Osteocyte (in vitro differentiated cells): ENCODE results near the gene SPP2. TPM values are rescaled to one million over a fixed set of nuclear protein-coding genes. Genes with fewer than 3 reads are reported as not detected.

Experiments
- DNase-seq: peaks from one replicate; pipeline ENCODE4 v3.0.0; 2021; ENCODE audit warnings: mixed read lengths; ENCODE audit not compliant: unreplicated experiment; ENCODE audit errors: extremely low spot score
- H3K27ac Mint-ChIP-seq: one replicate; pipeline ENCODE4 v1.8.0; 2021; ENCODE audit warnings: mild to moderate bottlenecking, mixed read lengths; ENCODE audit not compliant: unreplicated experiment
- H3K27me3 Mint-ChIP-seq: one replicate; pipeline ENCODE4 v1.8.0; 2021; ENCODE audit warnings: mixed read lengths; ENCODE audit not compliant: unreplicated experiment
- H3K36me3 Mint-ChIP-seq: one replicate; pipeline ENCODE4 v1.8.0; 2021; ENCODE audit warnings: mixed read lengths; ENCODE audit not compliant: unreplicated experiment
- H3K4me1 Mint-ChIP-seq: one replicate; pipeline ENCODE4 v1.8.0; 2021; ENCODE audit warnings: mixed read lengths; ENCODE audit not compliant: unreplicated experiment
- H3K4me3 Mint-ChIP-seq: one replicate; pipeline ENCODE4 v1.8.0; 2021; ENCODE audit warnings: mild to moderate bottlenecking, moderate library complexity, mixed read lengths; ENCODE audit not compliant: unreplicated experiment
- H3K9me3 Mint-ChIP-seq: one replicate; pipeline ENCODE4 v1.8.0; 2021; ENCODE audit warnings: mixed read lengths; ENCODE audit not compliant: unreplicated experiment
- total RNA-seq: library from RNA; stranded (reverse); gene quantifications from 2 replicates; pipeline ENCODE4 v1.2.1, GENCODE V29; 2021
- TF ChIP-seq, protein P1 (sequence below): fragments of 200-600 bp; sonication (generic); IDR thresholded peaks from 2 replicates; pipeline ENCODE4 v1.5.0; 2021; ENCODE audit warnings: antibody characterized with exemption, mild to moderate bottlenecking, moderate library complexity

Gene SPP2
- total RNA-seq, 1 donor from 2014 or later, result not detected

DNA sequence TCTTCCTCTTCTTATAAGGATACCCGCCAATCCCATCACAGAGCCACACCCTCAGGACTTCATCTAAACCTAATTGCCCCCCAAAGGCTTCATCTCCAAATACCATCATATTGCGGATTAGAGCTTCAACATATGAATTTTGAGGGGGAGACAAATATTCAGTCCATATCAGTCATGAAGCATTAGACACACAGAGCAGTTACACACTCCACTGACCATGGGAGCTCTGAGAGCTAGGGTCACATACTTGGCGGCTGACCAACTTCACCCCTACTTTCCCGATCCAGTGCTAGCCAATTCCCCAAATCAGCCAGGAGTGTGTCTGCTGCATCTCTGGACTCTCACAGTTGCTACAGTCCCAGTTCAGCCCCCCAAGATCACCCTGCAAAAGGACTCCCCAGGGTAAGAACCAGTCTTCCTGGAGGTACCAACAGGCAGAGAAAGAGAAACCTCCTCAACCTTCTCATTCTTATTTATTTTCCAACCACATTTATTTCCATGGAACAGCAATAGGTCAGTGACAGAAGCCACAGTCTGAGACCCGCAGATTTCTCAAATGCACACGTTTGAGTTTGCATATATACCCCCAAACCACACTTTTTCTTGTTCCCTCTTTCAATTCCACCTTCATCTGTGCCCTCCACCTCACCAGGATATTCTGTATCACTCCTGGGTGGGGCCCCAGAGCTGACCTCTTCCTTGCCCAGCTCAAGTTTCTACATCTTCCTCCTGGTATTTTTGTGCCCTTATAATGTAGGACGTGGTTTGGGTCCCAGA lies 33.3 kb downstream of the SPP2 start:
- Mint-ChIP-seq H3K9me3 (peaks cover 12% of the 10 kb centered on the region), H3K4me1 (no peaks in the 10 kb centered on the region), H3K27me3 (peaks cover 61% of the 10 kb centered on the region), H3K27ac (no peak overlapping the region), H3K36me3 (no peaks in the 10 kb centered on the region), H3K4me3 (no peak overlapping the region)
- TF ChIP-seq, protein P1, sequence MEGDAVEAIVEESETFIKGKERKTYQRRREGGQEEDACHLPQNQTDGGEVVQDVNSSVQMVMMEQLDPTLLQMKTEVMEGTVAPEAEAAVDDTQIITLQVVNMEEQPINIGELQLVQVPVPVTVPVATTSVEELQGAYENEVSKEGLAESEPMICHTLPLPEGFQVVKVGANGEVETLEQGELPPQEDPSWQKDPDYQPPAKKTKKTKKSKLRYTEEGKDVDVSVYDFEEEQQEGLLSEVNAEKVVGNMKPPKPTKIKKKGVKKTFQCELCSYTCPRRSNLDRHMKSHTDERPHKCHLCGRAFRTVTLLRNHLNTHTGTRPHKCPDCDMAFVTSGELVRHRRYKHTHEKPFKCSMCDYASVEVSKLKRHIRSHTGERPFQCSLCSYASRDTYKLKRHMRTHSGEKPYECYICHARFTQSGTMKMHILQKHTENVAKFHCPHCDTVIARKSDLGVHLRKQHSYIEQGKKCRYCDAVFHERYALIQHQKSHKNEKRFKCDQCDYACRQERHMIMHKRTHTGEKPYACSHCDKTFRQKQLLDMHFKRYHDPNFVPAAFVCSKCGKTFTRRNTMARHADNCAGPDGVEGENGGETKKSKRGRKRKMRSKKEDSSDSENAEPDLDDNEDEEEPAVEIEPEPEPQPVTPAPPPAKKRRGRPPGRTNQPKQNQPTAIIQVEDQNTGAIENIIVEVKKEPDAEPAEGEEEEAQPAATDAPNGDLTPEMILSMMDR, result no peak
- DNase-seq, result no peak

DNA sequence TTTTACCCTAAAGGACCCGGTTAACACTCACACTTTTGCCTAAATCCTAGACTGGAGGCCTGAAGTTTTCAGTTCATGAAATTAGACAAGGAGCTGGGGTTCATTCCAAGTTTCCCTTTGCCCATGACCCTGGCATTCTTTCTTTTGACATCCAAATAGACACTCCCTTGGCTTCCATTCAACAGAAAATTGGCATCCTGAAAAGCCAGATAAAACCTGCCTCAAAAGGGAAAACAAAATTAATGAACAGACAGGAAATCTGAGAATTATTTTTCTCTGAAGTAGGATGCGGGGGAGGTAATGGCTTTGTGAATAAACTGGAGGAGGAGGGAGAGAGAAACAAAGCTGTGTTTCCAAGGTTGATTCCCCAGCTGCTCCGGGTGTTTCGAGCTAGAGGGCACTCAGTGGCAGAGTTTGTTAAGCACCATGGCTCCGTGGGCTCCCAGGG lies 41.0 kb downstream of the SPP2 start:
- Mint-ChIP-seq H3K4me3 (no peak overlapping the region), H3K27ac (peak overlapping the region; percentile 50), H3K9me3 (peaks cover 18% of the 10 kb centered on the region), H3K36me3 (no peaks in the 10 kb centered on the region), H3K4me1 (peaks cover 13% of the 10 kb centered on the region), H3K27me3 (peaks cover 47% of the 10 kb centered on the region)
- no peak for DNase-seq
- TF ChIP-seq, protein P1, result no peak

DNA sequence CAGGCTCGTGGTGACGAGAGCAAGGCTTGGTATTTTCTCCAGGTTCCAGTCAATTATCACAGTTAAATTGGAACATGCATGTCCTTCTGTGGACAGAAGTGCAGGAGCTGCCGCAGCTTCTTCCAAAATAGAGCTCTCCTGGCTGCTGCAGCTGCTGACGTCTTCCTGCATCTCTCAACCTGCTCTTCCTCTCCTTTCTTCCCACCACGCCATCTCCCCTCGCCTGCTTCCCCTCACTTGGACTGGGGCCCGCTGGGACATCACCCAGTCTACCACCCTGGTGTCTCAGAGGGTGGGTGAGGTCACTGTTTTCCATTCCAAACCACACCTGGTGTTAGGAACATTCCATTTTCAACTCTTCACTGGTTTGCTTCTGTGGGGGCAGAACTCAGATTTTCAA lies 41.4 kb downstream of the SPP2 start:
- peaks cover 13% of the 10 kb centered on the region for H3K4me1 Mint-ChIP-seq
- no peak overlapping the region for H3K4me3 Mint-ChIP-seq
- no peak for DNase-seq

DNA sequence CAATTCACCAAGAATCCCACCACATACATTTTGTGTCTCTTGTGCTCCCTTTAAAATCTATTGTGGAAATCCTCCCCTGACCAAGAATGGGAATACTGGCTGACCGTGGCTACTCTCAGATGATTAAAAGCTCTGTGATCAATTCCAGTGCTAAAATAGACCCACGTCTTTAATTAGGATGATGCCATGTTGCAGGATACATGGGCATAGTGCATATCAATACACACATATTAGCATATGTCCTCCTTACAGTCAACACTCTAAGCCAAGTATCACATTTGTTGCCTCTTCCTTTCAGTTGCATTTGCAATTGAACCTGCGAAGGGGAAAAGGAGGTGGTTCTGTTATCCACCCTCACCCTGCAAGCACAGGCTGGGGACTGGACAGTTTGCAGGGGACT lies 41.8 kb downstream of the SPP2 start:
- TF ChIP-seq, protein P1, result no peak
- Mint-ChIP-seq H3K4me3 (no peak overlapping the region), H3K9me3 (peaks cover 15% of the 10 kb centered on the region), H3K27ac (no peak overlapping the region), H3K4me1 (peaks cover 13% of the 10 kb centered on the region), H3K36me3 (no peaks in the 10 kb centered on the region), H3K27me3 (peaks cover 41% of the 10 kb centered on the region)
- DNase-seq, result no peak

More for the DNA sequence above, 41.4 kb downstream of the SPP2 start:
- TF ChIP-seq, protein P1, result no peak
- Mint-ChIP-seq H3K9me3 (peaks cover 18% of the 10 kb centered on the region), H3K36me3 (no peaks in the 10 kb centered on the region), H3K27me3 (peaks cover 46% of the 10 kb centered on the region), H3K27ac (peak overlapping the region; percentile 50)

DNA sequence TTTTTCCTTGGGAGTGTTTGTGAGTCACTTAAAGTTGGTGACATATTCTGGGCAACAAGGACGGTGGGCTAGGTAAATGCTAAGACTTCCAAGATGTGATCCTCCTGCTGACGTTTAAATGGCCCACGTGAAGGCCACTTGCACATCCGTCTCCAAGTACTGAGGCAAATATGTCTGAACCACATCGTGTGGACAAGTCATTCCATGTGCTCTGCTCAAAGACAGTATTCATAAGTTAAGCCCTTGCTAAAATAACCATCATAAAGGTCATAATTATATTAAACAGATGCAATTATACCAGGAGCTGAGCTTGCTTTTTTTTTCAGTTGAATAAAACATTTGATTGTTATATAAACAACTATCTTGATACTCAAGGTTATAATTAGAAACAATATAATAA lies 44.8 kb downstream of the SPP2 start:
- DNase-seq, result no peak
- Mint-ChIP-seq H3K9me3 (no peaks in the 10 kb centered on the region), H3K4me1 (peaks cover 13% of the 10 kb centered on the region), H3K4me3 (no peak overlapping the region), H3K27ac (no peak overlapping the region), H3K36me3 (no peaks in the 10 kb centered on the region), H3K27me3 (peaks cover 27% of the 10 kb centered on the region)
- TF ChIP-seq, protein P1, result no peak
